ENCODE data around the gene SLC41A2.

The SLC41A2 gene

GRCh38 chr12:104921340-104921739 lies 36.8 kb downstream of the SLC41A2 start:
- Histone ChIP-seq H3K9me2 (replicated peaks; ENCODE audit: insufficient read depth, low read length) (no peaks in the 10 kb centered on the region), H3K9ac (ENCODE audit: low read length) (no peak overlapping the region), H3K27me3 (ENCODE audit: low read length) (no peaks in the 10 kb centered on the region), H3K9me3 (ENCODE audit: insufficient read depth, low read length) (peaks cover 13% of the 10 kb centered on the region; the same call in 1 of the 2 replicates), H3K79me2 (ENCODE audit: insufficient read depth, low read length) (no peaks in the 10 kb centered on the region), H3K4me2 (ENCODE audit: low read depth, low read length, poor library complexity, severe bottlenecking) (no peak overlapping the region), H2AFZ (ENCODE audit: low read depth, low read length, severe bottlenecking) (no peak overlapping the region), H3K27ac (ENCODE audit: low read depth, low read length) (no peak overlapping the region), H4K20me1 (ENCODE audit: low read depth, low read length) (no peaks in the 10 kb centered on the region), H3F3A (ENCODE audit: insufficient read depth) (no peaks in the 10 kb centered on the region), H3K36me3 (ENCODE audit: low read length) (0 out of 2 replicates have a peak, but pooled peaks cover 2% of the 10 kb centered on the region), H3K4me3 (ENCODE audit: insufficient read depth, low read length, poor library complexity, severe bottlenecking) (no peak overlapping the region)
- no peak for TF ChIP-seq CTCF (IDR thresholded peaks at IDR 0.05; ENCODE audit: insufficient read depth, low read length, poor library complexity, severe bottlenecking)
- TF ChIP-seq EZH2phosphoT487 (conservative IDR thresholded peaks at IDR 0.05; ENCODE audit: low read length): no peak

GRCh38 chr12:104911942-104912341 lies 46.1 kb downstream of the SLC41A2 start:
- Histone ChIP-seq H4K20me1 (ENCODE audit: low read depth, low read length) (no peaks in the 10 kb centered on the region), H3K9me3 (ENCODE audit: insufficient read depth, low read length) (no peaks in the 10 kb centered on the region), H3K9me2 (replicated peaks; ENCODE audit: insufficient read depth, low read length) (no peaks in the 10 kb centered on the region), H3K27me3 (ENCODE audit: low read length) (no peaks in the 10 kb centered on the region), H3K4me3 (ENCODE audit: insufficient read depth, low read length, poor library complexity, severe bottlenecking) (no peak overlapping the region), H3K9ac (ENCODE audit: low read length) (no peak overlapping the region), H3K27ac (ENCODE audit: low read depth, low read length) (no peak overlapping the region), H3K79me2 (ENCODE audit: insufficient read depth, low read length) (no peaks in the 10 kb centered on the region), H3K4me2 (ENCODE audit: low read depth, low read length, poor library complexity, severe bottlenecking) (no peak overlapping the region), H3F3A (ENCODE audit: insufficient read depth) (no peaks in the 10 kb centered on the region), H3K36me3 (ENCODE audit: low read length) (no peaks in the 10 kb centered on the region), H2AFZ (ENCODE audit: low read depth, low read length, severe bottlenecking) (no peak overlapping the region)
- no peak for TF ChIP-seq EZH2phosphoT487 (conservative IDR thresholded peaks at IDR 0.05; ENCODE audit: low read length)

- Histone ChIP-seq H2AFZ (ENCODE audit: low read depth, low read length, severe bottlenecking) (no peak overlapping the region), H3F3A (ENCODE audit: insufficient read depth) (no peaks in the 10 kb centered on the region), H3K4me2 (ENCODE audit: low read depth, low read length, poor library complexity, severe bottlenecking) (no peak overlapping the region), H3K4me3 (ENCODE audit: insufficient read depth, low read length, poor library complexity, severe bottlenecking) (no peak overlapping the region), H3K9me2 (replicated peaks; ENCODE audit: insufficient read depth, low read length) (no peaks in the 10 kb centered on the region), H3K27me3 (ENCODE audit: low read length) (no peaks in the 10 kb centered on the region), H4K20me1 (ENCODE audit: low read depth, low read length) (no peaks in the 10 kb centered on the region), H3K9ac (ENCODE audit: low read length) (no peak overlapping the region), H3K9me3 (ENCODE audit: insufficient read depth, low read length) (no peaks in the 10 kb centered on the region), H3K79me2 (ENCODE audit: insufficient read depth, low read length) (no peaks in the 10 kb centered on the region), H3K27ac (ENCODE audit: low read depth, low read length) (no peak overlapping the region), H3K36me3 (ENCODE audit: low read length) (no peaks in the 10 kb centered on the region)
- no peak for TF ChIP-seq EZH2phosphoT487 (conservative IDR thresholded peaks at IDR 0.05; ENCODE audit: low read length)
- TF ChIP-seq CTCF (IDR thresholded peaks at IDR 0.05; ENCODE audit: insufficient read depth, low read length, poor library complexity, severe bottlenecking): no peak
Measured at GRCh38 chr12:104910196-104910840, 47.8 kb downstream of the SLC41A2 start.

- no peaks in the 10 kb centered on the region for H3K79me2 ChIP-seq (ENCODE audit: insufficient read depth, low read length)
- no peaks in the 10 kb centered on the region for H3K36me3 ChIP-seq (ENCODE audit: low read length)
- no peak overlapping the region for H3K4me2 ChIP-seq (ENCODE audit: low read depth, low read length, poor library complexity, severe bottlenecking)
- H3K9me3 ChIP-seq (ENCODE audit: insufficient read depth, low read length): no peaks in the 10 kb centered on the region
- no peak overlapping the region for H3K4me3 ChIP-seq (ENCODE audit: insufficient read depth, low read length, poor library complexity, severe bottlenecking)
- no peaks in the 10 kb centered on the region for H3K9me2 ChIP-seq (replicated peaks; ENCODE audit: insufficient read depth, low read length)
- no peak overlapping the region for H3K27ac ChIP-seq (ENCODE audit: low read depth, low read length)
- H2AFZ ChIP-seq (ENCODE audit: low read depth, low read length, severe bottlenecking): no peak overlapping the region
- no peaks in the 10 kb centered on the region for H3K27me3 ChIP-seq (ENCODE audit: low read length)
- TF ChIP-seq EZH2phosphoT487 (conservative IDR thresholded peaks at IDR 0.05; ENCODE audit: low read length) (no peak), CTCF (IDR thresholded peaks at IDR 0.05; ENCODE audit: insufficient read depth, low read length, poor library complexity, severe bottlenecking) (no peak)
- no peaks in the 10 kb centered on the region for H4K20me1 ChIP-seq (ENCODE audit: low read depth, low read length)
- H3K9ac ChIP-seq (ENCODE audit: low read length): no peak overlapping the region
- H3F3A ChIP-seq (ENCODE audit: insufficient read depth): no peaks in the 10 kb centered on the region
Measured at GRCh38 chr12:104909761-104910160, 48.3 kb downstream of the SLC41A2 start.

All from SU-DHL-6 (cell line).